Uterus (tissue), 2 donors: ENCODE results near the gene AUNIP.

Experiments used
- POLR2A ChIP-seq, 2 donors: fragments of 450-650 bp; IDR thresholded peaks; one replicate each; pipeline ENCODE4 v1.6.1; 2016; ENCODE audit warnings: antibody characterized with exemption in 2 of 2, mild to moderate bottlenecking in 1 of 2, moderate library complexity in 1 of 2
- TF ChIP-seq, protein P1 (sequence below), 4 experiments: fragments of 200-600 bp in 2 of 4; fragments of 450-650 bp in 2 of 4; sonication (generic) in 2 of 4; IDR thresholded peaks; one replicate each; pipeline ENCODE4 v1.5.1; 2016 to 2019; ENCODE audit warnings: antibody characterized with exemption in 4 of 4, mild to moderate bottlenecking in 2 of 4, moderate library complexity in 1 of 4

- no peak for TF ChIP-seq POLR2A (IDR thresholded peaks at IDR 0.05)
- TF ChIP-seq, protein P1, sequence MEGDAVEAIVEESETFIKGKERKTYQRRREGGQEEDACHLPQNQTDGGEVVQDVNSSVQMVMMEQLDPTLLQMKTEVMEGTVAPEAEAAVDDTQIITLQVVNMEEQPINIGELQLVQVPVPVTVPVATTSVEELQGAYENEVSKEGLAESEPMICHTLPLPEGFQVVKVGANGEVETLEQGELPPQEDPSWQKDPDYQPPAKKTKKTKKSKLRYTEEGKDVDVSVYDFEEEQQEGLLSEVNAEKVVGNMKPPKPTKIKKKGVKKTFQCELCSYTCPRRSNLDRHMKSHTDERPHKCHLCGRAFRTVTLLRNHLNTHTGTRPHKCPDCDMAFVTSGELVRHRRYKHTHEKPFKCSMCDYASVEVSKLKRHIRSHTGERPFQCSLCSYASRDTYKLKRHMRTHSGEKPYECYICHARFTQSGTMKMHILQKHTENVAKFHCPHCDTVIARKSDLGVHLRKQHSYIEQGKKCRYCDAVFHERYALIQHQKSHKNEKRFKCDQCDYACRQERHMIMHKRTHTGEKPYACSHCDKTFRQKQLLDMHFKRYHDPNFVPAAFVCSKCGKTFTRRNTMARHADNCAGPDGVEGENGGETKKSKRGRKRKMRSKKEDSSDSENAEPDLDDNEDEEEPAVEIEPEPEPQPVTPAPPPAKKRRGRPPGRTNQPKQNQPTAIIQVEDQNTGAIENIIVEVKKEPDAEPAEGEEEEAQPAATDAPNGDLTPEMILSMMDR (IDR thresholded peaks at IDR 0.05): no peak
Observed at GRCh38 chr1:25866288-25866687, 7.0 kb upstream of the AUNIP start.
